Stimulated activated CD4-positive, alpha-beta T cell treated with anti-CD3 and anti-CD28 coated beads, Interleukin-2, amount 100 ng/mL, for 24 hours (primary cell): ENCODE results near the gene WDR20.
"Not testable (repeated sequence)": the region's sequence is repeated elsewhere in the genome, so short reads cannot be mapped to it uniquely, and the experiment has no call there.

Source experiments
- DNase-seq, 2 donors: peaks; one replicate each; pipeline ENCODE4 v3.0.0-alpha.2; 2020

WDR20 gene

GRCh38 chr14:102172721-102173120 is 33.0 kb downstream of the WDR20 start:
- not testable (repeated sequence) for DNase-seq

GRCh38 chr14:102177161-102177560 is 37.5 kb downstream of the WDR20 start:
- no peak for DNase-seq

GRCh38 chr14:102178806-102179205 is 39.1 kb downstream of the WDR20 start:
- no peak for DNase-seq

- DNase-seq: no peak
Measured at GRCh38 chr14:102180248-102180998, 40.7 kb downstream of the WDR20 start.

- no peak for DNase-seq
Measured at GRCh38 chr14:102181187-102181586, 41.5 kb downstream of the WDR20 start.

- DNase-seq: no peak
Measured at GRCh38 chr14:102182190-102182589, 42.5 kb downstream of the WDR20 start.

GRCh38 chr14:102182936-102183619 is 43.4 kb downstream of the WDR20 start:
- no peak for DNase-seq

- DNase-seq: no peak
Measured at GRCh38 chr14:102183886-102184285, 44.2 kb downstream of the WDR20 start.

- peak in 1 of 2 donors; percentile 18 for DNase-seq
Measured at GRCh38 chr14:102184316-102185035, 44.8 kb downstream of the WDR20 start.

GRCh38 chr14:102185360-102185759 is 45.7 kb downstream of the WDR20 start:
- no peak for DNase-seq

- no peak for DNase-seq
Measured at GRCh38 chr14:102187044-102187443, 47.3 kb downstream of the WDR20 start.

- DNase-seq: no peak
Measured at GRCh38 chr14:102187568-102188001, 47.9 kb downstream of the WDR20 start.

GRCh38 chr14:102188187-102188586 is 48.5 kb downstream of the WDR20 start:
- no peak for DNase-seq

- no peak for DNase-seq
Measured at GRCh38 chr14:102189874-102190273, 50.2 kb downstream of the WDR20 start.

- no peak for DNase-seq
Measured at GRCh38 chr14:102192840-102193502, 53.3 kb downstream of the WDR20 start.

- no peak for DNase-seq
Measured at GRCh38 chr14:102194856-102195255, 55.2 kb downstream of the WDR20 start.

- no peak for DNase-seq
Measured at GRCh38 chr14:102195446-102195845, 55.7 kb downstream of the WDR20 start.

- DNase-seq: no peak
Measured at GRCh38 chr14:102196039-102196901, 56.6 kb downstream of the WDR20 start.

GRCh38 chr14:102196902-102197230 is 57.2 kb downstream of the WDR20 start:
- DNase-seq: no peak

- no peak for DNase-seq
Measured at GRCh38 chr14:102197317-102197853, 57.7 kb downstream of the WDR20 start.

GRCh38 chr14:102200690-102201352 is 61.1 kb downstream of the WDR20 start:
- no peak for DNase-seq
